Stimulated activated CD8-positive, alpha-beta memory T cell treated with anti-CD3 and anti-CD28 coated beads, Interleukin-12 subunit alpha, Interleukin-12 subunit beta, amount 100 ng/mL, for 24 hours (primary cell): ENCODE measurements around the gene DUSP7.

Experiments
- DNase-seq: peaks from one replicate; pipeline ENCODE4 v3.0.0-alpha.2; 2020; ENCODE audit errors: extremely low read depth

DUSP7 gene

GRCh38 chr3:52068730-52069129 is 12.4 kb upstream of the DUSP7 start:
- DNase-seq = no peak

- no peak for DNase-seq
Observed at GRCh38 chr3:52068055-52068571, 11.7 kb upstream of the DUSP7 start.

GRCh38 chr3:52067526-52067925 is 11.2 kb upstream of the DUSP7 start:
- no peak for DNase-seq

GRCh38 chr3:52067046-52067445 is 10.7 kb upstream of the DUSP7 start:
- no peak for DNase-seq

- no peak for DNase-seq
Observed at GRCh38 chr3:52065264-52065756, 8.9 kb upstream of the DUSP7 start.

GRCh38 chr3:52064561-52064960 is 8.2 kb upstream of the DUSP7 start:
- DNase-seq = no peak

- no peak for DNase-seq
Observed at GRCh38 chr3:52063026-52063723, 6.8 kb upstream of the DUSP7 start.

GRCh38 chr3:52062505-52062904 is 6.1 kb upstream of the DUSP7 start:
- DNase-seq = no peak

- DNase-seq = no peak
Observed at GRCh38 chr3:52061121-52061910, 4.9 kb upstream of the DUSP7 start.

GRCh38 chr3:52059781-52060180 is 3.4 kb upstream of the DUSP7 start:
- DNase-seq = no peak

- DNase-seq = no peak
Observed at GRCh38 chr3:52057812-52058495, 1.6 kb upstream of the DUSP7 start.

- DNase-seq = peak; percentile 98
Observed at GRCh38 chr3:52056968-52057811, 819 bp upstream of the DUSP7 start.

GRCh38 chr3:52055537-52056351 is 627 bp downstream of the DUSP7 start:
- no peak for DNase-seq

GRCh38 chr3:52054661-52055511 is 1.5 kb downstream of the DUSP7 start:
- no peak for DNase-seq

GRCh38 chr3:52053307-52054304 is 2.8 kb downstream of the DUSP7 start:
- no peak for DNase-seq

- no peak for DNase-seq
Observed at GRCh38 chr3:52052831-52053306, 3.5 kb downstream of the DUSP7 start.

- DNase-seq = no peak
Observed at GRCh38 chr3:52051444-52051843, 4.9 kb downstream of the DUSP7 start.

- DNase-seq = no peak
Observed at GRCh38 chr3:52050571-52050970, 5.8 kb downstream of the DUSP7 start.
